Endodermal cell (in vitro differentiated cells): ENCODE data around the gene SS18L1. TPM values are rescaled to one million over a fixed set of nuclear protein-coding genes. Genes with fewer than 3 reads are reported as not detected.

Experiments
- DNase-seq: peaks from one replicate; pipeline ENCODE4 v3.0.0-alpha.2; 2017
- H3K27ac ChIP-seq: 2 replicates; pipeline ENCODE4 v1.5.1; 2013; ENCODE audit warnings: mild to moderate bottlenecking, low read depth, low read length, moderate library complexity
- H3K27me3 ChIP-seq: 2 replicates; pipeline ENCODE4 v1.6.1; 2013; ENCODE audit warnings: mild to moderate bottlenecking, low read length, moderate library complexity; ENCODE audit not compliant: insufficient read depth, control insufficient read depth, poor library complexity, severe bottlenecking
- H3K36me3 ChIP-seq: 2 replicates; pipeline ENCODE4 v1.7.0; 2013; ENCODE audit warnings: mild to moderate bottlenecking, low read length, moderate library complexity; ENCODE audit not compliant: control insufficient read depth, insufficient read depth
- H3K4me1 ChIP-seq: one replicate; pipeline ENCODE4 v1.7.0; 2013; ENCODE audit warnings: low read length; ENCODE audit not compliant: control insufficient read depth, insufficient read depth
- H3K4me3 ChIP-seq: 2 replicates; pipeline ENCODE4 v1.5.1; 2013; ENCODE audit warnings: mild to moderate bottlenecking, low read length, moderate library complexity
- H3K9ac ChIP-seq: 2 replicates; pipeline ENCODE4 v1.6.1; 2013; ENCODE audit warnings: mild to moderate bottlenecking, low read length, moderate library complexity; ENCODE audit not compliant: poor library complexity, severe bottlenecking; ENCODE audit errors: extremely low read depth
- H3K9me3 ChIP-seq: 2 replicates; pipeline ENCODE4 v1.6.1; 2013; ENCODE audit warnings: mild to moderate bottlenecking, low read length, moderate library complexity; ENCODE audit not compliant: control insufficient read depth
- H3K27ac Mint-ChIP-seq: 2 replicates; pipeline ENCODE4 v1.8.0; 2020; ENCODE audit warnings: mixed read lengths
- H3K27me3 Mint-ChIP-seq: 2 replicates; pipeline ENCODE4 v1.8.0; 2021; ENCODE audit warnings: mild to moderate bottlenecking, mixed read lengths; ENCODE audit not compliant: insufficient read depth
- H3K36me3 Mint-ChIP-seq: 2 replicates; pipeline ENCODE4 v1.8.0; 2020; ENCODE audit warnings: low read depth, mixed read lengths
- H3K4me1 Mint-ChIP-seq: 2 replicates; pipeline ENCODE4 v1.8.0; 2020; ENCODE audit warnings: mixed read lengths
- H3K4me3 Mint-ChIP-seq: 2 replicates; pipeline ENCODE4 v1.8.0; 2020; ENCODE audit warnings: mild to moderate bottlenecking, moderate library complexity, mixed read lengths
- H3K9me3 Mint-ChIP-seq: 2 replicates; pipeline ENCODE4 v1.8.0; 2020; ENCODE audit warnings: mild to moderate bottlenecking, mixed read lengths
- CTCF ChIP-seq: fragments of 200-600 bp; sonication (generic); conservative IDR thresholded peaks from 2 replicates; pipeline ENCODE4 v1.5.0; 2021; ENCODE audit warnings: antibody characterized with exemption, mild to moderate bottlenecking
- WGBS, 2 experiments: methylation state at CpG; one replicate each; pipeline versions ENCODE4 v1.1.5 to v1.1.7; 2013; ENCODE audit warnings: missing lambda C conversion rate in 2 of 2, mixed read lengths in 1 of 2; ENCODE audit not compliant: insufficient coverage in 1 of 2, insufficient read length in 1 of 2; 5-methylcytosine and 5-hydroxymethylcytosine counted together
- total RNA-seq, 2 donors: library from RNA; stranded (reverse); fragmentation: NEBNext Ultra II Directional in 1 of 2; extraction: Animal tissue kit (Norgen Biotek cat#: 25700) in 1 of 2; gene quantifications; 2 replicates in 1 of 2; 3 replicates in 1 of 2; pipeline ENCODE4 v1.2.1, GENCODE V29; 2021

Gene SS18L1
- total RNA-seq, 2 donors from 2014 or later = 23.2 to 28.8 TPM

GRCh38 chr20:62143957-62144825 is 622 bp downstream of the SS18L1 start:
- H3K9ac ChIP-seq = peak overlapping the region; percentile 59
- no peaks in the 10 kb centered on the region for H3K9me3 Mint-ChIP-seq
- H3K27ac Mint-ChIP-seq = peak overlapping the region; percentile 74
- H3K4me1 ChIP-seq = peaks cover 14% of the 10 kb centered on the region
- no peaks in the 10 kb centered on the region for H3K9me3 ChIP-seq
- H3K27me3 ChIP-seq = no peaks in the 10 kb centered on the region
- 1 to 3% methylated on average over 45 to 104 of the region's 104 CpGs for WGBS, 2 experiments
- H3K4me1 Mint-ChIP-seq = peaks cover 28% of the 10 kb centered on the region
- peak overlapping the region; percentile 85 for H3K4me3 Mint-ChIP-seq
- H3K27ac ChIP-seq = peak overlapping the region; percentile 70
- peaks cover 31% of the 10 kb centered on the region for H3K36me3 Mint-ChIP-seq
- TF ChIP-seq CTCF = peak; percentile 24
- peaks cover 38% of the 10 kb centered on the region for H3K36me3 ChIP-seq
- peak overlapping the region; percentile 81 for H3K4me3 ChIP-seq
- peak; percentile 78 for DNase-seq
- no peaks in the 10 kb centered on the region for H3K27me3 Mint-ChIP-seq

GRCh38 chr20:62145688-62146018 is 2.1 kb downstream of the SS18L1 start:
- peak overlapping the region; percentile 81 for H3K4me3 ChIP-seq
- Mint-ChIP-seq H3K9me3 (no peaks in the 10 kb centered on the region), H3K27ac (no peak overlapping the region), H3K4me3 (peak overlapping the region; percentile 85), H3K4me1 (peaks cover 30% of the 10 kb centered on the region), H3K36me3 (peaks cover 21% of the 10 kb centered on the region), H3K27me3 (no peaks in the 10 kb centered on the region)
- no peak for TF ChIP-seq CTCF
- H3K36me3 ChIP-seq = peaks cover 24% of the 10 kb centered on the region
- H3K9me3 ChIP-seq = no peaks in the 10 kb centered on the region
- H3K27ac ChIP-seq = no peak overlapping the region
- WGBS, 2 experiments = 94 to 97% methylated on average over 6 to 7 of the region's 7 CpGs
- H3K4me1 ChIP-seq = peaks cover 14% of the 10 kb centered on the region
- H3K9ac ChIP-seq = no peak overlapping the region
- no peaks in the 10 kb centered on the region for H3K27me3 ChIP-seq
- DNase-seq = no peak

GRCh38 chr20:62146019-62146755 is 2.6 kb downstream of the SS18L1 start:
- Histone ChIP-seq H3K27me3 (no peaks in the 10 kb centered on the region), H3K36me3 (peaks cover 18% of the 10 kb centered on the region), H3K9me3 (no peaks in the 10 kb centered on the region), H3K9ac (no peak overlapping the region), H3K4me1 (peaks cover 11% of the 10 kb centered on the region), H3K4me3 (no peak overlapping the region), H3K27ac (no peak overlapping the region)
- H3K36me3 Mint-ChIP-seq = peaks cover 18% of the 10 kb centered on the region
- no peak for DNase-seq
- H3K27ac Mint-ChIP-seq = no peak overlapping the region
- 95 to 97% methylated on average over 19 to 22 of the region's 22 CpGs for WGBS, 2 experiments
- no peaks in the 10 kb centered on the region for H3K9me3 Mint-ChIP-seq
- TF ChIP-seq CTCF = no peak
- no peak overlapping the region for H3K4me3 Mint-ChIP-seq
- H3K4me1 Mint-ChIP-seq = peaks cover 27% of the 10 kb centered on the region
- no peaks in the 10 kb centered on the region for H3K27me3 Mint-ChIP-seq
